Measurements from ENCODE around the gene MAPK12.

DNA sequence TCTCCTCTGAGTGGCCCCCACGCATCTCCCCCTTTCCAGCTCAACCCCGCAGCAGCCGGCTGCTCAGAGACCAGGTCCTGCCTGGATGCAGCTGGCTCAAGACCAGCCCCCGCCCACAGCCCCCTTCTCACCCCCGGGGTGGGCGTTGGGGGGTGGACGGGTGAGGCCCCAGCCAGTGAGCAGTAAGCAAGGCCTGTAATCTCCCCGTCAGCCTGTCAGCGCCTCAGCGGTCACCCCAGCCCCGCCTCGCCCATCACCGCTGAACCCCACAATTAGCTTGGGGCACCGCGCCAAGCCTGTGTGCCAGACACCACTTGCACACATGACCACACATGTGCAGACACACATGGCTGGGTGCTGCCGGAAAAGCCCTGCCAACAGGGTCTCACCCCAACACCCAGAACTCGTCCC lies 40.1 kb upstream of the MAPK12 start:
- TF ChIP-seq, protein P1, sequence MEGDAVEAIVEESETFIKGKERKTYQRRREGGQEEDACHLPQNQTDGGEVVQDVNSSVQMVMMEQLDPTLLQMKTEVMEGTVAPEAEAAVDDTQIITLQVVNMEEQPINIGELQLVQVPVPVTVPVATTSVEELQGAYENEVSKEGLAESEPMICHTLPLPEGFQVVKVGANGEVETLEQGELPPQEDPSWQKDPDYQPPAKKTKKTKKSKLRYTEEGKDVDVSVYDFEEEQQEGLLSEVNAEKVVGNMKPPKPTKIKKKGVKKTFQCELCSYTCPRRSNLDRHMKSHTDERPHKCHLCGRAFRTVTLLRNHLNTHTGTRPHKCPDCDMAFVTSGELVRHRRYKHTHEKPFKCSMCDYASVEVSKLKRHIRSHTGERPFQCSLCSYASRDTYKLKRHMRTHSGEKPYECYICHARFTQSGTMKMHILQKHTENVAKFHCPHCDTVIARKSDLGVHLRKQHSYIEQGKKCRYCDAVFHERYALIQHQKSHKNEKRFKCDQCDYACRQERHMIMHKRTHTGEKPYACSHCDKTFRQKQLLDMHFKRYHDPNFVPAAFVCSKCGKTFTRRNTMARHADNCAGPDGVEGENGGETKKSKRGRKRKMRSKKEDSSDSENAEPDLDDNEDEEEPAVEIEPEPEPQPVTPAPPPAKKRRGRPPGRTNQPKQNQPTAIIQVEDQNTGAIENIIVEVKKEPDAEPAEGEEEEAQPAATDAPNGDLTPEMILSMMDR (IDR thresholded peaks at IDR 0.05), result no peak
- no peak for TF ChIP-seq POLR2A (IDR thresholded peaks at IDR 0.05)
